ENCODE data around the gene RPL36.

The RPL36 gene

DNA sequence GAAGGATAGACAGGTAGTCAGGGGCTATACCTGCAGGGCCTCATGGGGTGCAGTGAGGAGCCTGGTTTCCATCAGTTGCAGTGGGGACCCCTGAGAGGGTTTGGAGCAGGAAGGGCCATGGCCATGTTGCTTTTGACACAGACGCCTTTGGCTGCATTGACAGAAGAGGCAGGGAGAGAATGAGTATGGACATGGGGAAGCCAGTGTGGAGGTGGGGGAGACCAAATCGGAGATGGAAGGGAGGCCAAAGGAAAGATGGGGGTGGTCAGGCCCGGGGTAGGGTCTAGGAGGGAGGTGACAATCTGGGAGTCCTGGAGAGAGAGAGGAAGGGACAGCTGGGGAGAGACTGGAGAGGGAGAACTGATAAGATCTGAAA, 8.0 kb upstream of the RPL36 start:
- Histone ChIP-seq H3K27ac (ENCODE audit: low read depth, low read length) (no peak overlapping the region), H2BK15ac (replicated peaks; ENCODE audit: low read depth) (no peak overlapping the region), H4K5ac (ENCODE audit: low read length) (no peak overlapping the region), H2BK120ac (ENCODE audit: low read depth, low read length) (no peak overlapping the region), H3K4me2 (ENCODE audit: low read length) (no peak overlapping the region), H3K4me1 (ENCODE audit: control insufficient read depth, low read depth, low read length) (no peaks in the 10 kb centered on the region), H3K4ac (ENCODE audit: low read depth, low read length) (no peak overlapping the region), H4K8ac (ENCODE audit: low read depth, low read length) (no peak overlapping the region), H3K27me3 (ENCODE audit: insufficient read depth, low read length, poor library complexity) (no peaks in the 10 kb centered on the region), H3K9ac (ENCODE audit: low read length) (no peak overlapping the region), H3K4me3 (ENCODE audit: low read length) (no peak overlapping the region), H3K56ac (ENCODE audit: low read length) (no peak overlapping the region), H2AK5ac (ENCODE audit: low read length) (no peak overlapping the region), H3K18ac (ENCODE audit: low read length) (no peak overlapping the region), H2BK5ac (ENCODE audit: low read length) (no peak overlapping the region), H3K23ac (ENCODE audit: low read length) (no peak overlapping the region), H3K79me2 (ENCODE audit: control insufficient read depth, insufficient read depth, low read length) (no peaks in the 10 kb centered on the region), H3K36me3 (ENCODE audit: control insufficient read depth, insufficient read depth, low read length) (no peaks in the 10 kb centered on the region), H3K79me1 (ENCODE audit: low read length) (no peaks in the 10 kb centered on the region)
- DNase-seq, result no peak
- no CpG with 5 or more reads among the region's 3 CpGs for WGBS (ENCODE audit: extremely low coverage, insufficient coverage, low lambda C conversion rate)

- H2AK5ac ChIP-seq (ENCODE audit: low read length), result no peak overlapping the region
- H3K18ac ChIP-seq (ENCODE audit: low read length), result no peak overlapping the region
- H3K79me2 ChIP-seq (ENCODE audit: control insufficient read depth, insufficient read depth, low read length), result no peaks in the 10 kb centered on the region
- no peak overlapping the region for H3K23ac ChIP-seq (ENCODE audit: low read length)
- no peak overlapping the region for H3K4ac ChIP-seq (ENCODE audit: low read depth, low read length)
- no peak overlapping the region for H3K9ac ChIP-seq (ENCODE audit: low read length)
- H3K4me1 ChIP-seq (ENCODE audit: control insufficient read depth, low read depth, low read length), result no peaks in the 10 kb centered on the region
- no peak overlapping the region for H4K5ac ChIP-seq (ENCODE audit: low read length)
- H3K79me1 ChIP-seq (ENCODE audit: low read length), result no peaks in the 10 kb centered on the region
- H2BK120ac ChIP-seq (ENCODE audit: low read depth, low read length), result no peak overlapping the region
- no peak for DNase-seq
- no peak overlapping the region for H3K56ac ChIP-seq (ENCODE audit: low read length)
- no peak overlapping the region for H3K4me2 ChIP-seq (ENCODE audit: low read length)
- H3K27ac ChIP-seq (ENCODE audit: low read depth, low read length), result no peak overlapping the region
- WGBS (ENCODE audit: extremely low coverage, insufficient coverage, low lambda C conversion rate), result no CpG with 5 or more reads among the region's 10 CpGs
- H2BK5ac ChIP-seq (ENCODE audit: low read length), result no peak overlapping the region
- H3K4me3 ChIP-seq (ENCODE audit: low read length), result no peak overlapping the region
- H2BK15ac ChIP-seq (replicated peaks; ENCODE audit: low read depth), result no peak overlapping the region
- H4K8ac ChIP-seq (ENCODE audit: low read depth, low read length), result no peak overlapping the region
- H3K36me3 ChIP-seq (ENCODE audit: control insufficient read depth, insufficient read depth, low read length), result no peaks in the 10 kb centered on the region
- H3K27me3 ChIP-seq (ENCODE audit: insufficient read depth, low read length, poor library complexity), result no peaks in the 10 kb centered on the region
Observed at GRCh38 chr19:5683177-5683886, 6.8 kb upstream of the RPL36 start.

DNA sequence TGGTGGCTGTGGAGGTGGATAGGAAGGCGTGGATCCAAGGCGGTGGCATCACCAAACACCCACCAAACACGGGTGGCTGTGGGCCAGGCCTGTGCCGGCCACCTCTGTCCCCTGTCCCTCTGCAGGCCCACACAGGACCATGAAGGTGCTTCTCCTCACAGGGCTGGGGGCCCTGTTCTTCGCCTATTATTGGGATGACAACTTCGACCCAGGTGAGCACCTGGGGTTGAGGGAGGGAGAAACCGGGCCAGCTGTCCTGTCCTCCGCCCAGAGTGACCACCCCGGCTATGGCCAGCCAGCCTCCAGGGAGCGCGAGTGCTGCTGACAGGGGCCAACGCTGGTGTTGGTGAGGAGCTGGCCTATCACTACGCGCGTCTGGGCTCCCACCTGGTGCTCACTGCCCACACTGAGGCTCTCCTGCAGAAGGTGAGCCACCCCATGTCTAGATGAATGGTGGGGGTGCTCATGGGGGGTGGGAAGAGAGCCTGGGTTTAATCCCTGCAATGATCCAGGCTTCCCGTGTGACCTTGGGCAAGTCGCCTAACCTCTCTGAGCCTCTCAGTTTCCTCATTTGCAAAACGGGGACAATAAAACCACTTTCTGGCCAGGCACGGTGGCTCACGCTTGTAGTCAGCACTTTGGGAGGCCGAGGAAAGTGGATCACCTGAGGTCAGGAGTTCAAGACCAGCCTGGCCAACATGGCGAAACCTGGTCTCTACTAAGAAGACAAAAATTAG, 5.2 kb upstream of the RPL36 start:
- no peak overlapping the region for H3K9ac ChIP-seq (ENCODE audit: low read length)

DNA sequence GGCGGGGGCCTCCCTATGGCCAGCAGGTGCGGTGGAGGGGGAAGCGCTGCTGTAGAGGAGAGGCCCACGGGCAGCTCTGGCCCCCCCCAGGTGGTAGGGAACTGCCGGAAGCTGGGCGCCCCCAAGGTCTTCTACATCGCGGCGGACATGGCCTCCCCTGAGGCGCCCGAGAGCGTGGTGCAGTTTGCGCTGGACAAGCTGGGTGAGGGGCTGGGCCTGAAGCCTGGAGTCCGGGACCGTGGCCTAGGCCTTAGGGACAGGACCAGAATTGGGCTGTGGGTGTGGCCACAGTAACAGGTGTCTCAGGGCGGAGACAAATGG, 3.8 kb upstream of the RPL36 start:
- Histone ChIP-seq H4K5ac (ENCODE audit: low read length) (no peak overlapping the region), H3K4me3 (ENCODE audit: low read length) (no peak overlapping the region), H3K23ac (ENCODE audit: low read length) (no peak overlapping the region), H2AK5ac (ENCODE audit: low read length) (no peak overlapping the region), H3K36me3 (ENCODE audit: control insufficient read depth, insufficient read depth, low read length) (no peaks in the 10 kb centered on the region), H3K27ac (ENCODE audit: low read depth, low read length) (no peak overlapping the region), H2BK15ac (replicated peaks; ENCODE audit: low read depth) (no peak overlapping the region), H3K4ac (ENCODE audit: low read depth, low read length) (no peak overlapping the region), H3K18ac (ENCODE audit: low read length) (no peak overlapping the region), H3K9ac (ENCODE audit: low read length) (no peak overlapping the region), H3K4me2 (ENCODE audit: low read length) (no peak overlapping the region), H3K27me3 (ENCODE audit: insufficient read depth, low read length, poor library complexity) (no peaks in the 10 kb centered on the region), H3K79me2 (ENCODE audit: control insufficient read depth, insufficient read depth, low read length) (peaks cover 12% of the 10 kb centered on the region), H2BK5ac (ENCODE audit: low read length) (no peak overlapping the region), H4K8ac (ENCODE audit: low read depth, low read length) (no peak overlapping the region), H3K56ac (ENCODE audit: low read length) (peak overlapping the region; percentile 30), H3K79me1 (ENCODE audit: low read length) (no peaks in the 10 kb centered on the region), H2BK120ac (ENCODE audit: low read depth, low read length) (no peak overlapping the region), H3K4me1 (ENCODE audit: control insufficient read depth, low read depth, low read length) (no peaks in the 10 kb centered on the region)
- no CpG with 5 or more reads among the region's 16 CpGs for WGBS (ENCODE audit: extremely low coverage, insufficient coverage, low lambda C conversion rate)
- no peak for DNase-seq

More for the DNA sequence above, 5.2 kb upstream of the RPL36 start:
- Histone ChIP-seq H4K5ac (ENCODE audit: low read length) (no peak overlapping the region), H2AK5ac (ENCODE audit: low read length) (no peak overlapping the region), H3K27me3 (ENCODE audit: insufficient read depth, low read length, poor library complexity) (no peaks in the 10 kb centered on the region), H3K4me3 (ENCODE audit: low read length) (no peak overlapping the region), H2BK15ac (replicated peaks; ENCODE audit: low read depth) (no peak overlapping the region), H2BK5ac (ENCODE audit: low read length) (no peak overlapping the region), H3K36me3 (ENCODE audit: control insufficient read depth, insufficient read depth, low read length) (no peaks in the 10 kb centered on the region), H3K56ac (ENCODE audit: low read length) (no peak overlapping the region), H2BK120ac (ENCODE audit: low read depth, low read length) (no peak overlapping the region), H4K8ac (ENCODE audit: low read depth, low read length) (no peak overlapping the region), H3K23ac (ENCODE audit: low read length) (no peak overlapping the region), H3K4me2 (ENCODE audit: low read length) (no peak overlapping the region), H3K79me2 (ENCODE audit: control insufficient read depth, insufficient read depth, low read length) (no peaks in the 10 kb centered on the region), H3K18ac (ENCODE audit: low read length) (no peak overlapping the region), H3K79me1 (ENCODE audit: low read length) (no peaks in the 10 kb centered on the region), H3K27ac (ENCODE audit: low read depth, low read length) (no peak overlapping the region), H3K4me1 (ENCODE audit: control insufficient read depth, low read depth, low read length) (no peaks in the 10 kb centered on the region), H3K4ac (ENCODE audit: low read depth, low read length) (no peak overlapping the region)
- WGBS (ENCODE audit: extremely low coverage, insufficient coverage, low lambda C conversion rate), result no CpG with 5 or more reads among the region's 22 CpGs
- no peak for DNase-seq

- Histone ChIP-seq H3K56ac (ENCODE audit: low read length) (peak overlapping the region; percentile 87), H3K18ac (ENCODE audit: low read length) (no peak overlapping the region), H3K4me2 (ENCODE audit: low read length) (peak overlapping the region; percentile 64), H2BK15ac (replicated peaks; ENCODE audit: low read depth) (no peak overlapping the region), H3K4ac (ENCODE audit: low read depth, low read length) (no peak overlapping the region), H2BK5ac (ENCODE audit: low read length) (no peak overlapping the region), H3K9ac (ENCODE audit: low read length) (peak overlapping the region; percentile 67), H3K4me1 (ENCODE audit: control insufficient read depth, low read depth, low read length) (no peaks in the 10 kb centered on the region), H3K23ac (ENCODE audit: low read length) (no peak overlapping the region), H3K79me1 (ENCODE audit: low read length) (no peaks in the 10 kb centered on the region), H4K5ac (ENCODE audit: low read length) (no peak overlapping the region), H4K8ac (ENCODE audit: low read depth, low read length) (no peak overlapping the region), H3K4me3 (ENCODE audit: low read length) (peak overlapping the region; percentile 48), H3K79me2 (ENCODE audit: control insufficient read depth, insufficient read depth, low read length) (peaks cover 17% of the 10 kb centered on the region), H3K36me3 (ENCODE audit: control insufficient read depth, insufficient read depth, low read length) (peaks cover 1% of the 10 kb centered on the region), H3K27ac (ENCODE audit: low read depth, low read length) (no peak overlapping the region), H3K27me3 (ENCODE audit: insufficient read depth, low read length, poor library complexity) (no peaks in the 10 kb centered on the region), H2BK120ac (ENCODE audit: low read depth, low read length) (no peak overlapping the region), H2AK5ac (ENCODE audit: low read length) (no peak overlapping the region)
- no CpG with 5 or more reads among the region's 59 CpGs for WGBS (ENCODE audit: extremely low coverage, insufficient coverage, low lambda C conversion rate)
- peak; percentile 96 for DNase-seq
Observed at GRCh38 chr19:5686647-5687359, 3.3 kb upstream of the RPL36 start.

All from mesendoderm (in vitro differentiated cells).